Measurements from ENCODE around the gene ZNF260.
"Not testable (repeated sequence)": the region's sequence is repeated elsewhere in the genome, so short reads cannot be mapped to it uniquely, and the experiment has no call there.

The ZNF260 gene

DNA sequence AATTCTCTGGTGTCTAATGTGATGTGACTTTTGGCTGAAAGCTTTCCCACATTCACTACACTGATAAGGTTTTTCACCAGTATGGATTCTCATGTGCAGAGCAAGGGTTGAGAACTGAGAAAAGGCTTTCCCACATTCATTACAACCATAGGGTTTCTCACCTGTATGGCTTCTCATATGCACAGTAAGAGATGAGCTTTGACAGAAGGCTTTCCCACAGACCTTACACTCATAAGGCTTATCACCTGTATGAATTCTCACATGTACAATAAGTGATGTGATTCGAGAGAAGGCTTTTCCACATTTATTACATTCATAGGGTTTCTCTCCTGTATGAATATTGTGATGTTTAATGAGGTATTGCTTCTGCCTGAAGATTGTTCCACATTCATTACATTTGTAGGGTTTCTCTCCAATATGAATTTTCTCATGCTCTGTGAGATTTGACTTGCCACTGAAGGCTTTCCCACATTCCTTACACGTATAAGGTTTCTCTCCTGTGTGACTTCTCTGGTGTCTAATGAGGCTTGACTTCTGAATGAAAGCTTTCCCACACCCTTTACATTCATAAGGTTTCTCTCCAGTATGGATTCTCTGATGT, 14.0 kb downstream of the ZNF260 start:
- Mint-ChIP-seq H3K4me3 (no peak overlapping the region), H3K36me3 (peaks cover 55% of the 10 kb centered on the region), H3K9me3 (peaks cover 22% of the 10 kb centered on the region), H3K27me3 (no peaks in the 10 kb centered on the region), H3K27ac (no peak overlapping the region), H3K4me1 (no peaks in the 10 kb centered on the region)

DNA sequence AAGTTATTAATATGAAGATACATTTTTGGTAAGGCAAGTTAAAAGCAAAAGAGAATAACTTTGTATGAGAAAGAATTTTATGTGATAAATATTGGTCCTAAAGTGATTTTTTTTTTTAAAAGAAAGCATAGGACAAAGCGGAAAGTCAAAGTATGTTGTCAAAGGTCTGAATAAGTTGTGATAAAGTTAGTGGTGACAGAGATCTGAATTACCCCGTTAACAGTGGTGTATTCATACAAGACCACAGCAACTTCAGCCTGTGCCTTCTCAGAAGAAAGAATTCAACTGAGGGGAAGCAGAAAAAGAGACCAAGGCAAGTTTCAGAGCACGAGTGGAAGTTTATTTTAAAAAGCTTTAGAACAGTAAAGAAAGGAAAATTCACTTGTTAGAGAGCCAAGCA, 19.7 kb downstream of the ZNF260 start:
- Mint-ChIP-seq H3K27me3 (no peaks in the 10 kb centered on the region), H3K4me3 (no peak overlapping the region), H3K4me1 (no peaks in the 10 kb centered on the region), H3K9me3 (peaks cover 8% of the 10 kb centered on the region), H3K27ac (no peak overlapping the region), H3K36me3 (peaks cover 17% of the 10 kb centered on the region)

DNA sequence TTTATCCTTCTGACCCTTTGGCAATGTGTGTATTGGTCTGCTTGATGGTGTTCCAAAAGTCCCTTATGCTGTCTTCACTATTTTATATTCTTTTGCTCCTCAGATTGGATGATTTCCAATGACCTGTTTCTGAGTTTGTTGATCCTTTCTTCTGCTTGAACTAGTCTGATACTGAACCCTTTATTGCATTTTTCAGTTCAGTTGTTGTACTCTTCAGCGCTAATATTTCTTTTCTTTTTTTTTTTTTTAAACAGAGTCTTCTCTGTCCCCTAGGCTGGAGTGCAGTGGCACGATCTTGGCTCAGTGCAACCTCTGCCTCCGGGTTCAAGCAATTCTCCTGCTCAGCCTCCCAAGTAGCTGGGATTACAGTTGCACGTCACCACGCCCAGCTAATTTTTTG, 26.1 kb downstream of the ZNF260 start:
- H3K27me3 Mint-ChIP-seq = no peaks in the 10 kb centered on the region
- H3K27ac Mint-ChIP-seq = no peak overlapping the region
- H3K36me3 Mint-ChIP-seq = peaks cover 16% of the 10 kb centered on the region
- H3K4me1 Mint-ChIP-seq = no peaks in the 10 kb centered on the region
- no peak overlapping the region for H3K4me3 Mint-ChIP-seq
- H3K9me3 Mint-ChIP-seq = peaks cover 14% of the 10 kb centered on the region

DNA sequence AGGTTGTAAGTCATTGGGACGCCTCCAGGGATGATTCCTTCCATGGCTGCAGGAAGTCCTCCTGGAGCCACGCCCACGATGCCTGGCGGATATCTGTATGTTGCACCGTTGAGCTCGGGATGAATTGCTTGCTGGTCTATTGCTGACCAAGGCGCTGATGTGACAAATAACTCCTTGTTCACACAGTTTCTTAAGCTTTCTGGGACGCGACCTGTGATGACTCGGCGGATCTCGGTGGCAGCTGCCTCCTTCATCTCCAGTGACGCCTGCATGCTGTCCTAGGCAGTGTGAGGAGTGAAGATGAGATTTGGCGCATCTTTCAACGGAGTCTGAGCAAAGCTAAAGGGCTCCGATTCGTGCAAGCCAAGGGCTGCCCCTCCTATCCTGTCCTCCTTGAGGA, 31.1 kb downstream of the ZNF260 start:
- H3K4me1 Mint-ChIP-seq = no peaks in the 10 kb centered on the region
- peaks cover 8% of the 10 kb centered on the region for H3K36me3 Mint-ChIP-seq

DNA sequence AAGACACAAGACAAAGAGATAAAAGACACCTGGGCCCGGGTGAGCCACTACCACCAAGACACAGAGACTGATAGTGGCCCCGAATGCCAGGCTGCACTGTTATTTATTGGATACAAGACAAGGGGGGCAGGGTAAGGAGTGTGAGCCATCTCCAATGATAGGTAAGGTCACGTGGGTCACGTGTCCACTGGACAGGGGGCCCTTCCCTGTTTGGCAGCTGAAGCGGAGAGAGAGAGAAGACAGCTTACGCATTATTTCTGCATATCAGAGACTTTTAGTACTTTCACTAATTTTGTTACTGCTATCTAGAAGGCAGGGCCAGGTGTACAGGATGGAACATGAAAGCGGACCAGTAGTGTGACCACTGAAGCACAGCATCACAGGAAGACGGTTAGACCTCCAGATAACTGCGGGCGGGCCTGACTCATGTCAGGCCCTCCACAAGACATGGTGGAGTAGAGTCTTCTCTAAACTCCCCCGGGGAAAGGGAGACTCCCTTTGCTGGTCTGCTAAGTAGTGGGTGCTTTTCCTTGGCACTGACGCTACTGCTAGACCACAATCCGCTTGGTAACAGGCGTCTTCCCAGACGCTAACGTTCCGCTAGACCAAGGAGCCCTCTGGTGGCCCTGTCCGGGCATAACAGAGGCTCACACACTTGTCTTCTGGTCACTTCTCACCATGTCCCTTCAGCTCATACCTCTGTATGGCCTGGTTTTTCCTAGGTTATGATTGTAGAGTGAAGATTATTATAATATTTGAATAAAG, 35.2 kb downstream of the ZNF260 start:
- not testable (repeated sequence) for H3K27me3 Mint-ChIP-seq, H3K4me3 Mint-ChIP-seq, H3K27ac Mint-ChIP-seq, H3K36me3 Mint-ChIP-seq
- Mint-ChIP-seq H3K9me3 (peaks cover 11% of the 10 kb centered on the region), H3K4me1 (peaks cover 24% of the 10 kb centered on the region)

More for the DNA sequence above, 31.1 kb downstream of the ZNF260 start:
- Mint-ChIP-seq H3K4me3 (no peak overlapping the region), H3K9me3 (peaks cover 14% of the 10 kb centered on the region), H3K27ac (peak overlapping the region; percentile 51), H3K27me3 (no peaks in the 10 kb centered on the region)

DNA sequence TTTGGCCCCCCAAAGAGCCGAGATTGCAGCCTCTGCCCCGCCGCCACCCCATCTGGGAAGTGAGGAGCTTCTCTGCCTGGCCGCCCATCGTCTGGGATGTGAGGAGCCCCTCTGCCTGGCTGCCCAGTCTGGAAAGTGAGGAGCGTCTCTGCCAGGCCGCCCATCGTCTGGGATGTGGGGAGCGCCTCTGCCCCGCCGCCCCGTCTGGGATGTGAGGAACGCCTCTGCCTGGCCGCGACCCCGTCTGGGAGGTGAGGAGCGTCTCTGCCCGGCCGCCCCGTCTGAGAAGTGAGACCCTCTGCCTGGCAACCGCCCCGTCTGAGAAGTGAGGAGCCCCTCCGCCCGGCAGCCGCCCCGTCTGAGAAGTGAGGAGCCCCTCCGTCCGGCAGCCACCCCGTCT, 37.2 kb downstream of the ZNF260 start:
- Mint-ChIP-seq H3K36me3 (peaks cover 14% of the 10 kb centered on the region), H3K4me3 (peak overlapping the region; percentile 96), H3K4me1 (peaks cover 35% of the 10 kb centered on the region), H3K9me3 (peaks cover 11% of the 10 kb centered on the region)
- H3K27me3 Mint-ChIP-seq, H3K27ac Mint-ChIP-seq: not testable (repeated sequence)

DNA sequence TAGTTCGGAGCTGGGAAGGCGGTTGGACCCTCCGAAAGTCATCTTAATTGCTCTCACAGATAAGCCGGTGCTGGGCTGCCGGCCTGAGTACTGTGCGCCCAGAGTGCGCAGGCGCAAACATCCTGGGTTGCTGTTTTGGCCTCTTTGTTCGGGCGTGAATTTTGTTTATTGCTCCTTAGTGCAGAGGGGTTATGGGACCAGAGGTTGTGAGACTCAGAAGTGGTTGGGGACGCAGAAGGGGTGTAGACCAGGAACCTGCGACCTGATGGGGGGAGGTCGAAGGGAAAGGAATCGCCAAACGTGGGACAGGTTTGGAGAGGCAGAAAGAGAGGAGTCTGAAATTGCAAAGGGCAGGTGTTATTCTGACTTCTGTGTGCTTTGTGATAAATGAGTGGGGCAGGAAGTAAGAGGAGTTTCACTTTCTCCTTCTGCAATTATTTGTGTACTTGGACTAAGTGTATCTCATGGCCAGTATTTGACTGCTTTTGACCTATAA, 38.1 kb downstream of the ZNF260 start:
- no peaks in the 10 kb centered on the region for H3K27me3 Mint-ChIP-seq
- H3K9me3 Mint-ChIP-seq = peaks cover 11% of the 10 kb centered on the region
- H3K4me1 Mint-ChIP-seq = peaks cover 35% of the 10 kb centered on the region
- H3K27ac Mint-ChIP-seq = peak overlapping the region; percentile 100
- peak overlapping the region; percentile 96 for H3K4me3 Mint-ChIP-seq
- H3K36me3 Mint-ChIP-seq = peaks cover 15% of the 10 kb centered on the region

DNA sequence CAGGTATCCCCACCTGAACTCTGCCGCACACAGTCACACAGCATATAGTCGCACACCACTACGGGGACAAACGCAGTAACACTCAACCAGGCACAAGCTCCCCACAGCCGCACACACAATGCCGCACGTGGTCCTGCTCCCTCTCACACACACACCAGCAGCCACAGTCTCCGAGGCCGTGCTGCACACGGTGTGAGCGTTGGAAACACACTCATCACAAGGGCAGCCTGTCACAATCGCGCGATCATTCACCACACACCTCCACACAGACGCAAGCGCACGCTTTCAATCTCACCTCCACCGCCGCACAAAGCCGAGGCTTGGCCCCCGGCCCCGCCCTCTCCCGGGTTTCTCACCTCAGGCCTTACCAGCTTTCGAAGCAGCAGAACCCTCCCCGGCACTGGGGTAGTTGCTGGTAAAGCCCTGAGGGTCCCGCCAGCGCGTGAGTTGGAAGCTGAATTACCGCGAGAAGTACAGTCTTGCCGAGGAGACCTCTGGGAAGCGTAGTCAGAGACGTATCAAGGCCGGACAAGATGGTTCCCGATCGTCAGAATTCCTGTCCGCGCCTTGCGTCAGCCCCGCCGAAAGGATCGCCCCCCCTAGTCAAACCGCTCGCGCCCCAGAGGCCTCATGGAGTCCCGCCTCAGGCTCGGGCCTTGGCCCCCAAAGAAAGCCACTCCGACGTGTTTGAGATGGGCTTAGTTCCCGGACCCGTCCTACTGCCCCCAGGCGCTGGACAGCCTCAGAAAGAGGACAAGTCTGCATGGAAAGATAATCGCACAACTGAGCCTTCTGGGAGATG, 38.8 kb downstream of the ZNF260 start, which contains the start of gene ZNF566:
Gene ZNF566, minus strand, starts transcription at position 444 of the 802 bp plus-strand sequence. CDS start 13,004 bp downstream, outside the sequence.
- H3K4me1 Mint-ChIP-seq = peaks cover 35% of the 10 kb centered on the region
- H3K9me3 Mint-ChIP-seq = peaks cover 11% of the 10 kb centered on the region
- H3K27me3 Mint-ChIP-seq = no peaks in the 10 kb centered on the region
- H3K27ac Mint-ChIP-seq = peak within 1 kb of the TSS; percentile 100
- H3K36me3 Mint-ChIP-seq = peaks cover 17% of the 10 kb centered on the region
- peak within 1 kb of the TSS; percentile 96 for H3K4me3 Mint-ChIP-seq

DNA sequence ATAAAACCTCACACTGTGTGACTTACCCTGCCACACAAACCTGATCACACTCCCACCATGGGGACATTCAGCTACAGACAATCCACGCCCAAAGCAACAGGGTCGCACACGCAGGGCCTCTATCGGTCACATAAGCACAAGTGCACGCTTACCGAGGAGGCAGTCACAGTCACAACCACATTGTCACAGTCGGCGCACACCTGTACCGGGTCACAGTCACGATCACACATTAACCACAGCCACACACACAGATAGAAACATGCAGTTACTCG, 39.3 kb downstream of the ZNF260 start:
- Mint-ChIP-seq H3K4me3 (peak overlapping the region; percentile 96), H3K27me3 (no peaks in the 10 kb centered on the region), H3K4me1 (peaks cover 35% of the 10 kb centered on the region), H3K27ac (peak overlapping the region; percentile 100), H3K36me3 (peaks cover 19% of the 10 kb centered on the region), H3K9me3 (peaks cover 11% of the 10 kb centered on the region)

DNA sequence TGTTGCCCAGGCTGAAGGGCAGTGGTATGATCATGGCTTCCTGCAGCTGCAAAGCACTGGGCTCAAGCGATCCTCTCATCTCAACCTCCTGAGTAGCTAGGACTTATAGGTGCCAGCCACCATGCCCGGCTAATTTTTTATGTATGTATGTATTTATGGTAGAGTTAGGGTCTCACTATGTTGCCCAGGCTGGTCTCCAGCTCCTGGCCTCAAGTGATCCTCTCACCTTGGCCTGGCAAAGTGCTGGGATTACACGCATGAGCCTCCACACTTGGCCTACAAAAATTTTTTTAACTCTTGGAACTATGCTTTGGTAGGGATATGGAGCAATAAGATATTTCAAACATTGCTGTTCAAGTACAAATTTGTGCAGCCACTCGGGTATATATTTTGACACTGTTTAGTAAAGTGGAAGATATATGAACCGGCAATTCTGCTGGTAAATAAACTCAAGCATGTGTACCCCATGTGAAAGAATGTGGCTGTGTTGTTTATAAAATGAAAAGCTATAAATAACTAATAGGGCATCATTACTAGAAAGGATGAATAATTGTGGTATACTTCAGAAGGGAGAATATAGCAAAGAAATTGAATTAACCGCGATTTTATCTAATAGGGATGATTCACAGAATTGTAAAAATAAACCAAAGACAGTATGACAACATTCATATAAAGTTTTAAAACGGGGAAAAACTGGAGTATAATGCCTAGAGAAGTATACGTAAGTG, 39.8 kb downstream of the ZNF260 start:
- H3K27ac Mint-ChIP-seq = peak overlapping the region; percentile 100
- H3K9me3 Mint-ChIP-seq = peaks cover 11% of the 10 kb centered on the region
- no peaks in the 10 kb centered on the region for H3K27me3 Mint-ChIP-seq
- peak overlapping the region; percentile 96 for H3K4me3 Mint-ChIP-seq
- H3K4me1 Mint-ChIP-seq = peaks cover 35% of the 10 kb centered on the region
- H3K36me3 Mint-ChIP-seq = peaks cover 22% of the 10 kb centered on the region

DNA sequence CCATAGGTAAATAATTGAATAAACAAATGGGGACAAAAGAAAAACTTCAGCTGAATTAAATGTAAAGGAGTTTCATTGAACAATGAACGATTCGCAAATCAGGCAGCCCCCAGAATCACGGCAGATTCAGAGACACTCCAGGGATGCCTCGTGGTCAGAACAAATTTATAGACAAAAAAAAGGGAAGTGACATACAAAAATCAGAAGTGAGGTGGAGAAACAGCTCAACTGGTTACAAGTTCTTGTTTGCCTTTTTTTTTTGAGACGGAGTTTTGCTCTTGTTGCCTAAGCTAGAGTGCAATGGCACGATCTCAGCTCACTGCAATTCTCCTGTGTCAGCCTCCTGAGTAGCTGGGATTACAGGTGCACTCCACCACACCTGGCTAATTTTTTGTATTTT, 44.4 kb downstream of the ZNF260 start:
- Mint-ChIP-seq H3K4me1 (peaks cover 19% of the 10 kb centered on the region), H3K9me3 (peaks cover 6% of the 10 kb centered on the region), H3K36me3 (peaks cover 45% of the 10 kb centered on the region), H3K27me3 (no peaks in the 10 kb centered on the region), H3K4me3 (no peak overlapping the region), H3K27ac (no peak overlapping the region)

DNA sequence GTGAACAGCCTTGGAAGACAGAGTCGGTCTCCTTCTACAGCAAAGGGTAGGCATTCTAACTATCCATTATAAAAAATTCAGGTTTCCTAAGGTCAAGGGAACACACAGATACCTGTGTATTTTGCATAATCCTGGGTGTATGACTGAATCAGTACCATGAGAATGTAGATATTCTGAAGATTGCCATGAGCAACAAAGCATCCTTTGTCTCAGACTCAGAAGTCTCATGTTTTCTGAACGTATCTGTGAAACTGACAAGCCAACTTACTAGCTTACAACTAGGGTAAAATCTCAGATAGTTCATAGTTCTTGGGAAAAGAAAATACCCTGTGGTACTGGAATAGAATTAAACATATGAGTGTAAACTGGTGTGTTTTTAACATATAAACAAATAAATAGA, 45.2 kb downstream of the ZNF260 start:
- peaks cover 6% of the 10 kb centered on the region for H3K9me3 Mint-ChIP-seq
- H3K27ac Mint-ChIP-seq = no peak overlapping the region
- peaks cover 11% of the 10 kb centered on the region for H3K4me1 Mint-ChIP-seq
- H3K36me3 Mint-ChIP-seq = peaks cover 50% of the 10 kb centered on the region
- H3K27me3 Mint-ChIP-seq = no peaks in the 10 kb centered on the region
- H3K4me3 Mint-ChIP-seq = no peak overlapping the region

Data from activated naive CD4-positive, alpha-beta T cell treated with anti-CD3 and anti-CD28 coated beads, Interleukin-2, amount 50 U/mL, for 24 hours (primary cell).